ENCODE measurements around the gene NPPB. TPM values are rescaled to one million over a fixed set of nuclear protein-coding genes. Genes with fewer than 3 reads are reported as not detected.
A peak's percentile ranks its signal among the peaks of the same experiment; 100 is the strongest.

Gene NPPB
- total and polyA plus RNA-seq, 5 donors from 2014 or later, result not detected

DNA sequence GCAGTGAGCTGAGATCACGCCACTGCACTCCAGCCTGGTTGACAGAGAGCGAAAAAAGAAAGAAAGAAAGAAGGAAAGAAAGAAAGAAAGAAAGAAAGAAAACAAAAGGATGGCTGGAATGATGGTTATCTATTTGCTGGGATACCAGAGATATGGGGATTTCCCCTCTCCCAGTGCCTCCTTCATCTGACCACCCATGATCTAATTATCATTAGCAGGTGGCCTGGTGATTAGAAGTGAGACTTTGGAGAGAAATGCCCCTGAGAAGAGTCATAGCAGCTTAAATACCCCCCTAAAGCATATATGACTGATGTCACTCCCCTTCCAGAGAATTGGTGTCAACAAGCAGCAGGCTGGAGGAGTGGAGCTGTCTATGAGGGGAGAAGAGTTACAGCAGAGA lies 1.3 kb upstream of the NPPB start:
- H3K9me3 ChIP-seq (ENCODE audit: control insufficient read depth in 2 of 2, low read length in 2 of 2), result no peaks in the 10 kb centered on the region
- DNase-seq (no peak), ATAC-seq (ENCODE audit: low read depth in 2 of 2) (no peak)
- no peak overlapping the region for H3K4me3 ChIP-seq (ENCODE audit: low read depth, low read length)
- no peaks in the 10 kb centered on the region for H3K9me3 Mint-ChIP-seq
- H3K27ac Mint-ChIP-seq, result no peak overlapping the region
- no peaks in the 10 kb centered on the region for H3K36me3 ChIP-seq (ENCODE audit: control insufficient read depth, insufficient read depth, low read length)
- H3K27me3 ChIP-seq (ENCODE audit: control insufficient read depth, insufficient read depth, low read length), result peaks cover 14% of the 10 kb centered on the region
- H3K4me1 ChIP-seq (ENCODE audit: control insufficient read depth, insufficient read depth, low read length, poor library complexity, severe bottlenecking), result no peaks in the 10 kb centered on the region
- H3K27ac ChIP-seq (ENCODE audit: insufficient read depth, low read length, poor library complexity, severe bottlenecking), result no peak overlapping the region
- no peaks in the 10 kb centered on the region for H3K36me3 Mint-ChIP-seq
- no peak overlapping the region for H3K4me3 Mint-ChIP-seq
- no peaks in the 10 kb centered on the region for H3K4me1 Mint-ChIP-seq
- peaks cover 36% of the 10 kb centered on the region for H3K27me3 Mint-ChIP-seq

DNA sequence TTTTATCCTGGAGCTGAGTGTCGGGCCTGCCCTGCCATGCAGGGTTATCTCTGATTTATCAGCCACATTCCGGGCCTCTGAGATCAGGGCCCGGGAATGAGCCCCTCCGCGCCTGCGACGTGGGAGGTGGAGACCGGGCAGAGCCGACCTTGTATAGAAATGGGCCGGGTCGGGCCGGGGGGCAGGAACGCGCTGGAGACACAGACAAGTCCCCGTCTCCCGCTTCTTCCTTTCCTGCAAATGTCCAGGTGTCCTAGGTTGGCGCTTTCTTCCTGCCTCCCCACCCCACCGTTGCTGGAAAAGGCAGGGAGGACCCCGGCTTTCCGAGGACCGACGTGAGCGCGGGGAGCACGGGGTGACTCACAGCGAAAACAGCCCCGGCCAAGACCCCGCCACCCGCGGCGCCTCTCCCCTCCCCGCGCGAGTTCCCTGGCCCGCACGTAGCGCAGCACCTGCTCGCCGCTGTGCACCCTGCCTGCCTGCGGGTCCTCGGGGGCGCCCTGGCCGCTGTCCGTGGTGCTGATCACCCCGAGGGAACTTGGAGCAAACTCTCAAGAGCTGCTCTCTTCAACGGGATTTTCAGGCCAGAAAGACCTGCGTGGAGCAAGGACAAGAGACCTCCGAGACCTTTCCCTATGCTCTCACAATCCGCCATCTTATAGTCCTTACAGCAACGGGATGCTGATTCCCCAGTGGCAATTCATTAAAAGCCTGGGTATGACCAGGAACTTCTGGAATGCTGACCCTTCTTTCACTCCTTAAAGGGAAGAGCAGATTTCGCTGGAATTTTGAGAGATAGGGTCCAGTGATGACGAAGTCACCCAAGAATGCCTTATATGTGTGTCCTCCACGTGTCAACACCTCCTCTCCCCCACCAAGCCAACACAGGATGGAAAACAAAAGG lies 475 bp upstream of the NPPB start:
- H3K27me3 ChIP-seq (ENCODE audit: control insufficient read depth, insufficient read depth, low read length), result peaks cover 14% of the 10 kb centered on the region
- ATAC-seq (ENCODE audit: low read depth in 2 of 2), result peak; percentile 50 to 67

DNA sequence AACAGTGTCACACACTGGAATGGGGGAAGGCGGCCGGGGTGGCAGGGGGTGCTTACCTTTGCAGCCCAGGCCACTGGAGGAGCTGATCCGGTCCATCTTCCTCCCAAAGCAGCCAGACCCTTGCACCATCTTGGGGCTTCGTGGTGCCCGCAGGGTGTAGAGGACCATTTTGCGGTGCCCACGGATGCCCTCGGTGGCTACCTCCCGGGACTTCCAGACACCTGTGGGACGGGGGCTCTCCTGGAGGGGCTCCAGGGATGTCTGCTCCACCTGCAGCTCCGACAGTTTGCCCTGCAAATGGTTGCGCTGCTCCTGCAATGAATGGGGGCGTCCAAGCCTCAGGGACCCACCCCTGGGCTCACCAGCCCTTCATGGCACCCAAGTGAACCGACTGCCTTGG lies 587 bp downstream of the NPPB start:
- Mint-ChIP-seq H3K4me3 (no peak overlapping the region), H3K4me1 (no peaks in the 10 kb centered on the region), H3K27me3 (peaks cover 41% of the 10 kb centered on the region), H3K9me3 (no peaks in the 10 kb centered on the region), H3K36me3 (no peaks in the 10 kb centered on the region), H3K27ac (no peak overlapping the region)
- H3K27me3 ChIP-seq (ENCODE audit: control insufficient read depth, insufficient read depth, low read length), result peaks cover 14% of the 10 kb centered on the region
- H3K4me1 ChIP-seq (ENCODE audit: control insufficient read depth, insufficient read depth, low read length, poor library complexity, severe bottlenecking), result no peaks in the 10 kb centered on the region
- no peaks in the 10 kb centered on the region for H3K9me3 ChIP-seq (ENCODE audit: control insufficient read depth in 2 of 2, low read length in 2 of 2)
- ATAC-seq (ENCODE audit: low read depth in 2 of 2) (no peak), DNase-seq (no peak)
- H3K27ac ChIP-seq (ENCODE audit: insufficient read depth, low read length, poor library complexity, severe bottlenecking), result no peak overlapping the region
- no peaks in the 10 kb centered on the region for H3K36me3 ChIP-seq (ENCODE audit: control insufficient read depth, insufficient read depth, low read length)
- H3K4me3 ChIP-seq (ENCODE audit: low read depth, low read length), result no peak overlapping the region

More for the DNA sequence above, 475 bp upstream of the NPPB start:
- Histone ChIP-seq H3K4me3 (ENCODE audit: low read depth, low read length) (no peak overlapping the region), H3K4me1 (ENCODE audit: control insufficient read depth, insufficient read depth, low read length, poor library complexity, severe bottlenecking) (no peaks in the 10 kb centered on the region), H3K36me3 (ENCODE audit: control insufficient read depth, insufficient read depth, low read length) (no peaks in the 10 kb centered on the region), H3K27ac (ENCODE audit: insufficient read depth, low read length, poor library complexity, severe bottlenecking) (no peak overlapping the region), H3K9me3 (ENCODE audit: control insufficient read depth in 2 of 2, low read length in 2 of 2) (no peaks in the 10 kb centered on the region)
- Mint-ChIP-seq H3K4me3 (no peak overlapping the region), H3K27me3 (peaks cover 41% of the 10 kb centered on the region), H3K9me3 (no peaks in the 10 kb centered on the region), H3K36me3 (no peaks in the 10 kb centered on the region), H3K27ac (no peak overlapping the region), H3K4me1 (no peaks in the 10 kb centered on the region)
- peak; percentile 36 to 68 (median 61) for DNase-seq

DNA sequence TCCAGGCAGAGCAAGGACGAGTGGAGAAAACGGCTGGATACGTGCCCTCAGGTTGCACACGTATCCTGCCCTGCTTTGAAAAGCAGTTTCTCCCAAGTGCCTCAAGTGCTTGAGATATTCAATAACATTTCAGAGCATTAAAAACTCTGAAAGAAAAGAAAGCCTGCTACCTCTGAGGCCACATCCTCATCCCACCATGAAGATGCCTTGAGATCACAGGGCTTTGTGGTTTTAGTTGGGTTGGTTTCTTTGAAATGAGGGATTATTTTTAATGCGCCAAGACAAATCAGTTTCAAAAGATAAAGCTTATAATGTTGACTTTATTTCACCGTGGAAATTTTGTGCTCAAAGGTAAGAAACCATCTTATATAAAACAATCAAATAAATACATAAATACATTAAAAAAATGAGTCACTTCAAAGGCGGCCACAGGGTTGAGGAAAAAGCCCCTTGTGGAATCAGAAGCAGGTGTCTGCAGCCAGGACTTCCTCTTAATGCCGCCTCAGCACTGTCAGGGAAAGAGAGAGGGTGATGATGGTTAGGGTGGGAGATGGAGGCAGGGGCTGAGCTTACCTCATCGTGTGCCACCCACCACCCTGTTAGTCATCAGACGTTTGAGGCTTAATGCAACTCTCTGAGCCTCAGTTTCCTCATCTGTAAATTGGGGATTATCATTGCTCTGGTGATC lies 1.4 kb downstream of the NPPB start:
- Histone ChIP-seq H3K27ac (ENCODE audit: insufficient read depth, low read length, poor library complexity, severe bottlenecking) (no peak overlapping the region), H3K36me3 (ENCODE audit: control insufficient read depth, insufficient read depth, low read length) (no peaks in the 10 kb centered on the region), H3K4me1 (ENCODE audit: control insufficient read depth, insufficient read depth, low read length, poor library complexity, severe bottlenecking) (no peaks in the 10 kb centered on the region), H3K27me3 (ENCODE audit: control insufficient read depth, insufficient read depth, low read length) (peaks cover 14% of the 10 kb centered on the region), H3K4me3 (ENCODE audit: low read depth, low read length) (no peak overlapping the region), H3K9me3 (ENCODE audit: control insufficient read depth in 2 of 2, low read length in 2 of 2) (no peaks in the 10 kb centered on the region)
- Mint-ChIP-seq H3K27ac (peak overlapping the region in 1 of 3 donors; percentile 77), H3K9me3 (no peaks in the 10 kb centered on the region), H3K36me3 (no peaks in the 10 kb centered on the region), H3K27me3 (peaks cover 41% of the 10 kb centered on the region), H3K4me3 (no peak overlapping the region), H3K4me1 (no peaks in the 10 kb centered on the region)
- ATAC-seq (ENCODE audit: low read depth in 2 of 2) (no peak), DNase-seq (no peak)

DNA sequence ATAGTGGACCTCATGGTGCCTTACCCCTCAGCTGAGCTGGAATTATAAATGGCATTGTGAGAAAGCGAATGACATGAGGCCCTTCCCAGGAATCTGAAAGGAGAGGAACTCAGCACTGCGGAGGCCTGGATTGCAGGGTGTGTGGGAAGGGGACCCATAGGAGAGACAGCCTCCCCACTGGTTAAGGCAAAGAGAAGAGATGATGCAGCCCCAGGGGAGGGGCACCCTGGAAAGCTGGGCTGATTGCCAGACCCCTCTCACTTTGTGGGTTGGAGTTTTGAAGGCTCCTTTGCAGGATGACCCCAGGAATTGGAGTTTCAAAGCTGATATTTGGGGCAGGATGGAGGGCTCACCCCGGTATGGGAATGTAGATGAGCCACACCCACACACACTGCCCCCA lies 2.0 kb downstream of the NPPB start:
- Histone ChIP-seq H3K4me1 (ENCODE audit: control insufficient read depth, insufficient read depth, low read length, poor library complexity, severe bottlenecking) (no peaks in the 10 kb centered on the region), H3K27me3 (ENCODE audit: control insufficient read depth, insufficient read depth, low read length) (peaks cover 14% of the 10 kb centered on the region), H3K36me3 (ENCODE audit: control insufficient read depth, insufficient read depth, low read length) (no peaks in the 10 kb centered on the region), H3K4me3 (ENCODE audit: low read depth, low read length) (no peak overlapping the region), H3K27ac (ENCODE audit: insufficient read depth, low read length, poor library complexity, severe bottlenecking) (no peak overlapping the region), H3K9me3 (ENCODE audit: control insufficient read depth in 2 of 2, low read length in 2 of 2) (no peaks in the 10 kb centered on the region)
- Mint-ChIP-seq H3K36me3 (no peaks in the 10 kb centered on the region), H3K4me3 (no peak overlapping the region), H3K4me1 (no peaks in the 10 kb centered on the region), H3K9me3 (no peaks in the 10 kb centered on the region), H3K27me3 (peaks cover 39% of the 10 kb centered on the region), H3K27ac (no peak overlapping the region)
- DNase-seq (no peak), ATAC-seq (ENCODE audit: low read depth in 2 of 2) (no peak)

DNA sequence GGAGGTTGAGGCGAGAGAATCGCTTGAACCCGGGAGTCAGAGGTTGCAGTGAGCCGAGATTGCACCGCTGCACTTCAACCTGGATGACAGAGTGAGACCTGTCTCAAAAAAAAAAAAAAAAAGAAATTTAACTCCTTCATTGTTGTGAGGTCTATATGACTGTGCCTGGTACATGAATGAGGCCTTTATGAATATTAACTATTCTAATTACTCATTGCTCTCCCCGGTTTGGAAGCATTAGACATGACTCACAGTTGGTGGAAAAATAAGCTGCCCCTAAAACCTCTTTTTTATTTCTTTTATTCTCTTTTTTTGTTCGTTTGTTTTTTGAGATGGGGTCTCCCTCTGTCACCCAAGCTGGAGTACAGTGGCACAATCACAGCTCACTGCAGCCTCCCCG lies 3.3 kb downstream of the NPPB start:
- H3K27me3 Mint-ChIP-seq, result peaks cover 30% of the 10 kb centered on the region
- no peak overlapping the region for H3K4me3 Mint-ChIP-seq
- Histone ChIP-seq H3K36me3 (ENCODE audit: control insufficient read depth, insufficient read depth, low read length) (no peaks in the 10 kb centered on the region), H3K4me3 (ENCODE audit: low read depth, low read length) (no peak overlapping the region), H3K9me3 (ENCODE audit: control insufficient read depth in 2 of 2, low read length in 2 of 2) (no peaks in the 10 kb centered on the region), H3K27me3 (ENCODE audit: control insufficient read depth, insufficient read depth, low read length) (peaks cover 11% of the 10 kb centered on the region), H3K27ac (ENCODE audit: insufficient read depth, low read length, poor library complexity, severe bottlenecking) (no peak overlapping the region), H3K4me1 (ENCODE audit: control insufficient read depth, insufficient read depth, low read length, poor library complexity, severe bottlenecking) (no peaks in the 10 kb centered on the region)
- no peak overlapping the region for H3K27ac Mint-ChIP-seq
- no peak for ATAC-seq (ENCODE audit: low read depth in 2 of 2)
- no peak for DNase-seq
- no peaks in the 10 kb centered on the region for H3K36me3 Mint-ChIP-seq
- H3K4me1 Mint-ChIP-seq, result no peaks in the 10 kb centered on the region
- no peaks in the 10 kb centered on the region for H3K9me3 Mint-ChIP-seq

DNA sequence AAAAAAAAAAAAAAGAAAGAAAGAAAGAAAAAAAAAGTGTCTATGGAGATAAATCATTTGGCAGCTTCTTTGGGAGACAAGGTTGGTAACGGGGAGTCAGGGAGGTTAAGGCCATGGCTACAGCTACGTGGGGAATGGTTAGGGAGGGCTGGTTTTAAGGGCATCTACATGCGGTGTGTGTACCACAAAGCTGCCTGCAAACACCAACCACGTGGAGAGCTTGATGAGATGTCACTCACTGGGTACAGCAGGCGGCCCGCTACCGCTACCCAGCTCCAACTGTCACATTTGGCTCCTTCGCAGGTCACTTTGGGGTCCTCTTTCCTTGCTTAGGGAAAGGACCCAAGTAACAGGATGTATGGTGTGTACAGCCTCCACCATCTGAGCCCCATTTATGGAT lies 4.2 kb downstream of the NPPB start:
- Histone ChIP-seq H3K27me3 (ENCODE audit: control insufficient read depth, insufficient read depth, low read length) (peaks cover 7% of the 10 kb centered on the region), H3K9me3 (ENCODE audit: control insufficient read depth in 2 of 2, low read length in 2 of 2) (no peaks in the 10 kb centered on the region), H3K27ac (ENCODE audit: insufficient read depth, low read length, poor library complexity, severe bottlenecking) (no peak overlapping the region), H3K4me3 (ENCODE audit: low read depth, low read length) (no peak overlapping the region), H3K4me1 (ENCODE audit: control insufficient read depth, insufficient read depth, low read length, poor library complexity, severe bottlenecking) (no peaks in the 10 kb centered on the region), H3K36me3 (ENCODE audit: control insufficient read depth, insufficient read depth, low read length) (no peaks in the 10 kb centered on the region)
- DNase-seq (no peak), ATAC-seq (ENCODE audit: low read depth in 2 of 2) (no peak)
- Mint-ChIP-seq H3K27me3 (peaks cover 21% of the 10 kb centered on the region), H3K4me3 (no peak overlapping the region), H3K27ac (no peak overlapping the region), H3K4me1 (no peaks in the 10 kb centered on the region), H3K9me3 (no peaks in the 10 kb centered on the region), H3K36me3 (no peaks in the 10 kb centered on the region)
